ENCODE results near the gene CCDC74A. TPM values are rescaled to one million over a fixed set of nuclear protein-coding genes. Genes with fewer than 3 reads are reported as not detected.
"Not testable (repeated sequence)": the region's sequence is repeated elsewhere in the genome, so short reads cannot be mapped to it uniquely, and the experiment has no call there.

The CCDC74A gene
- 1.8 TPM for polyA plus RNA-seq (ENCODE audit: insufficient read length)

DNA sequence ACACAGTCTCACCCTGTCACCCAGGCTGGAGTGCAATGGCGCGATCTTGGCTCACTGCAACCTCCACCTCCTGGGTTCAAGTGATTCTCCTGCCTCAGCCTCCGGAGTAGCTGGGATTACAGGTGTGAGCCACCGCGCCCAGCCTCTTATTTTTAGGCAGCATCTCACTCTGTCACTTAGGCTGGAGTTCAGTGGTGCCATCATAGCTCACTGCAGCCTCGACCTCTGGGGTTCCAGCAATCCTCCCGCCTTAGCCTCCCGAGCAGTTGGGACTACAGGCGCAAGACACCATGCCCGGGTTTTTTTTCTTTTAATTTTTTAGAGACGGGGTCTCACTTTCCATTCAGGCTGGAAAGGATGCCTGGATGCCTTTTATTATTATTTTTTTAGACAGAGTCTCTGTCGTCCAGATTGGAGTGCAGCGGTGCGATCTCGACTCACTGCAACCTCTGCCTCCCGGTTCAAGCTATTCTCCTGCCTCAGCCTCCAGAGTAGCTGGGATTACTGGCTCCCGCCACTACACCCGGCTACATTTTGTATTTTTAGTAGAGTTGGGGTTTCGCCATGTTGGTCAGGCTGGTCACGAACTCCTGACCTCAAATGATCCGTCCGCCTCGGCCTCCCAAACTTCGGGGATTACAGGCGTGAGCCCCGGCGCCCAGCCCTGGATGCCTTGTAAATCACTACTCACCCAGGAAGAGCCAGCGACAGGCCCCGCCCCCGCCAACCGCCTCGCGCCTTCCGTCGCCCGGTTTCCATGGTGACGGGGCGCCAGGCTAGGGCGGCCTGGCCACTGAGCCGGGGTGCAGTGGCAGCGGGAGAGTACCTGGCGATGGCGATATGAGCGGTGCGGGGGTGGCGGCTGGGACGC lies at the start of gene CCDC74A:
CCDC74A (plus strand) TSS at position 758 of the 871 bp plus-strand sequence; CDS start at position 841, 83 bp downstream.
- not testable (repeated sequence) for DNase-seq (ENCODE audit: low read depth)

DNA sequence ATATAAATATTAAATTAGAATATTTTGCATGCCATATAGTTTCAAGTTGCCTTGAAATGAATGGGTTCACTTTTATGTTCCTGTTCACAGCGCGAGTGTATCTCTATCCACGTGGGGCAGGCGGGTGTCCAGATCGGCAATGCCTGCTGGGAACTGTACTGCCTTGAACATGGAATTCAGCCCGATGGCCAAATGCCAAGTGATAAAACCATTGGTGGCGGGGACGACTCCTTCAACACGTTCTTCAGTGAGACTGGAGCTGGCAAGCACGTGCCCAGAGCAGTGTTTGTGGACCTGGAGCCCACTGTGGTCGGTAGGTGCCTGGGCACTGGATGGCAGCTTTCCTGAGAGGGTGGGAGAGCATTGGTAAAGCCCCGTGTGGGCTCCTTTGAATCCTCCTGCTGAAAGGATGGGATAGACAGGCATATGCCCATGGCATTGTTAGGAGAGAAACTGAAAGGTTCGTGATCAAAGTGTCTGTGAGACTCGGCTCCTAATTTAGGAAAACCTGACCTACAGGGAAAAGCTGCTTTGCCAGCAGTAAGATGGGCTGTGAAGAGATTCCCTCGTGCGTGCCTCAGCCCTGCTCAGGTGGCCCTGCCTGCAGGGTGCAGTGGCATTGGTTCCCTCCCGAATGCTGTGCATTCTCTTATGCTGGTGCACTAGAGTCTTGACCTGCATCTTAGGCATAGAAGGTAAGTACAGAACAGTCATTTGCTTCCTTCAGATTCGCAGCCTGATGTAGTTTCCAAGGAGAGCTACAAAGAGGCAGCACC lies 49.4 kb upstream of the CCDC74A start:
- DNase-seq (ENCODE audit: low read depth), result not testable (repeated sequence)

DNA sequence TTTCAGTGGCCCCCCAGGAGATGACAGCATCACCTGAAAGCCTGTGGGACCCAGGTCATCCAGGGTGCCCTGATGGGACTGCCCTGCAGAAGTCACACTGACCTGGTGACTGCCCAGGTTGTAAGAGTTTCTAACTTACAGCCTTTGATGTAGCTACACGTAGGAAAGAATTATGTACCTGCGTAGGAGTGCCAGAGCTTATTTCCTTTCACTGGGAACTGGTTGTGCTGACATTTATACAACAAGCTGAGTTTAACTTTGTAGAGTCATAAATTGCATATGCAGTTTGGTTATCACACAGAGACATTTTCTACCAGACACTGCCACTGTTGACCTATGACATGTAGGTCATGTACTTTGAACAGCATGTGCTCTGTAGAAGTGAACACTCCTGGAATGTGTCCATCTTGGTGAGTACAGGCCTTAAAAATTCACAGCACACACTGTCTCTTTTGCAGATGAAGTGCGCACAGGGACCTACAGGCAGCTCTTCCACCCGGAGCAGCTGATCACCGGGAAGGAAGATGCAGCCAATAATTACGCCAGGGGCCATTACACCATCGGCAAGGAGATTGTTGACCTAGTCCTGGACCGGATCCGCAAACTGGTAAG lies 48.7 kb upstream of the CCDC74A start:
- DNase-seq (ENCODE audit: low read depth), result not testable (repeated sequence)

GRCh38 chr2:131480351-131480750 lies 47.3 kb upstream of the CCDC74A start:
- not testable (repeated sequence) for DNase-seq (ENCODE audit: low read depth)

DNA sequence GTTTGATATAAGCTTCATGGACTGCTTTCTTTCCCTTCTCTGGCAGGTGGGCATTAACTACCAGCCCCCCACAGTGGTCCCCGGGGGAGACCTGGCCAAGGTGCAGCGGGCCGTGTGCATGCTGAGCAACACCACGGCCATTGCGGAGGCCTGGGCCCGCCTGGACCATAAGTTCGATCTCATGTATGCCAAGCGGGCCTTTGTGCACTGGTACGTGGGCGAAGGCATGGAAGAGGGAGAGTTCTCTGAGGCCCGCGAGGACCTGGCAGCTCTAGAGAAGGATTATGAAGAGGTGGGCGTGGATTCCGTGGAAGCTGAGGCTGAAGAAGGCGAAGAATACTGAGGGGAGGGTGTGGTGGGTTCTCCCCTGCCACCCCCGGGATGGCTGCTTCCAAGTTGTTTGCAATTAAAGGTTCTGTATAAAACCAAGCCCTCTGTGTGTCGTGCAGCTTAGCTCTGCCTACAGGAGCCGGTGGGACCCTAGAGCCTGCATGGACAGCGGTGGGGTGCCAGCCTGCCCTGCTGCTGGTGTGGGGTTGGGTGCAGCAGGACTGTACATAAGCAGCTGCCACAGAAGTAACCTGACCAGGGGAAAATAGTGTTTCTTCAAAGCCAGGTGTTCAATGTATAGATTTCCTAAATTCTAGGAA lies 45.1 kb upstream of the CCDC74A start:
- DNase-seq (ENCODE audit: low read depth), result not testable (repeated sequence)

DNA sequence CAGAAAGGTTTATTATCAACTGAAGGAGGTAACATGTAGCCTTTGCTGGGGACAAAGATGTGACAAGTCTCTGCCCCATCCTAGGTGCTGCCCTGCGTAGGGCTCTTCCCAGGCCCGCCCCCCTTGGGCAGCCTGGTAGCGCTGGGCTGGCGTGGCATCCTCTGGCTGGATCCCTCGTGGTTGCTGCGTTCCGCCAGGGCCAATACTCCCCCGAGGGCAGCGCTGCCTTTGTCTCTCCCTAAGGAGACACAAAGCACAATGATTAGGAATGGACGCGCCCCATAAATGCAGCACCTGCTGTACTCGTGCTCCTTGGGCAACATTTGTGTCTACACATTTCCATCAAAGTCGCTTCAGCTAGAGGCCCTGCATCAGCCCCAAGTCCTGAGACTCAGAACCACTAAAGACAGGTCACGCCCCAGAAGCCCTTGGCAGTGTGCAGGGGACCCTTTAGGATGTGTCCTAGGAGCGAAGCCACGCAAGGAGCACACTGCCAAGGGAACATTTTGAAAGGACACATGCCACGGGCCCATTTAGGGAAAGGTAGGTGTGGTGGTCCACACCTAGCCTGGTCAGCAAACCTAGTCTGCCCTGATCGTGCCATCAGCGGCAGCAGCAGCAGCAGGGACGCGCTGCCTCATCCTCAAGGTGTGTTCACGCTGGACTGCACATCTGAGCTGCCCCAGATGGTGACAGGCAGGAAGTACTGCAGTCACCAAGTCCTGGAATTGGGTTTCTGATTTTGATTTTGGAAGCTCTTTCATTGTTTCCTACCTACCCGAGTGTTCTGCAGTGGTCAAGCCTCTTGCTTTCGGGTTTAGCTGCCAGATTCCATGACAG lies 43.5 kb upstream of the CCDC74A start:
- DNase-seq (ENCODE audit: low read depth), result not testable (repeated sequence)

GRCh38 chr2:131484906-131485460 lies 42.7 kb upstream of the CCDC74A start:
- DNase-seq (ENCODE audit: low read depth), result not testable (repeated sequence)

DNA sequence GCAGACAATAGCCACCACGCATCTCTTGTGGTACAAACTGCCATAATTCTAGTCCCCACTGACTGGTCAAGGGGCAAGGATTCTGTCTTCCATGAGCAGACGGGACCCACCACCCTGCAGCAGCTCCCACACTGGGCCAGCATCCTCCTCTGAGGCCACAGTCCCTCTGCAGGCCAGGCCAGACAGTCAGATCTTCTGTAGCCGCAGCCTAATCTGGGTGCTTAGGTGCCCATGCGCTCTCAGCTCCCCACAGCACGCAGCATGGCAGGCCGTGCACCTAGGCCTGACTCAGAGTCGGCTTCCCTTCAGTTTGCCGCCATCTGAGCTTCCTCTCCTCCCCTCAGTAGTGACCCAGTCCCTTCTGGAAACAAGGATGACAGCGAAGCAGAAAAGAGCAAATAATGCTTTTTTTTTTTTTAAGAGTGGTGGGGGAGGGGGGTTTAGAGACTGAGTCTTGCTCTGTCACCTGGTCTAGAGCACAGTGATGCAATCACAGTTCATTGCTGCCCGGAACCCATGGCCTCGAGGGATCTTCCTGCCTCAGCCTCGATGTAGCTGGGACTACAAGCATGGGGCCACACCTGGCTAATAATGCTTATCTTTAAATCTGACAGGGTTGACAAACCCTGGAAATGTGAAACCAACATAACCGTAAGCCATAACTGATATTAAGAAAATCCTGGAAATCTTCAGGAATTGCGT lies 41.3 kb upstream of the CCDC74A start:
- DNase-seq (ENCODE audit: low read depth), result not testable (repeated sequence)

DNA sequence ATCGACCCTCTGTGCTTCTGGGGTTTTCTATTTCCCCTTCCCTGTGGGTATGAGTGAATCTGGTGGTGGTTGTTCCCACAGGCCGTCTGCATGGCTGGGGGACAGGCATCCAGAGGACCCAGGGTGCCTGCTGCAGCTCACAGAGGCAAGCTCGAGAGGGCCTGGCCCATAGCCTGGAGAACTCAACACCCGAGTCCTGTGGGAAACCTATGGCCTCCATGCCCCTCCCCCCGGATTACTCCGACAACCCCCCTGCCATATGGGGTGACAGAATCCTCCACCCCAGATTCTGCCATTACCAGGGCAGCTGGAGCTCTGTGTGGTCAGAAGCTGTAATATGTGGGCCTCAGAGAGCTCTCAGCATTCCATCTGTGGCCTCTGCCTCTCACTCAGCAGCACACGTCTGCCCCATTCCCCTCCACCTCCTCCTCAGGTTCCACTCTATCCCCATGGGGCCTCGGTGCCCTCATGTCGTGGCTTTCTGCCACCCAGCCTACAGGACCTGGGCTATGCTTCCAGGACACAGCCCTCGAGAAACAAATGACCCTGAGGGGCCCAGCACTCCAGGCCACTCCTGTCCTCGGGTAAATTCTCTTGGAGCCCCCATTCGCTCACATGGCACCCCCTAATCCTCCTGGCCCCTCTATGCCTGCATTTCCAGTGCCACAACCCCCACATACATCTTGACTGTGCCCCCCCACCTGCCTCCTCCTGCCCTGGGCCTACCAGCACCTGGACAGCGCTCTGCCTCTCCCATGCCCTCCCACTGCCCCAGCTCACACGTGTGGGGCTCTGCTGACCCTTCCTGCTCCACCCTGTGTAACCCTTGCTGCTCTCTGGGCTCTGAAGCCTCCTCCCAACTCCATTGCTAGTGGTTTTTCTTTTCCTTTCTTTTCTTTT lies 39.1 kb upstream of the CCDC74A start:
- DNase-seq (ENCODE audit: low read depth), result no peak

DNA sequence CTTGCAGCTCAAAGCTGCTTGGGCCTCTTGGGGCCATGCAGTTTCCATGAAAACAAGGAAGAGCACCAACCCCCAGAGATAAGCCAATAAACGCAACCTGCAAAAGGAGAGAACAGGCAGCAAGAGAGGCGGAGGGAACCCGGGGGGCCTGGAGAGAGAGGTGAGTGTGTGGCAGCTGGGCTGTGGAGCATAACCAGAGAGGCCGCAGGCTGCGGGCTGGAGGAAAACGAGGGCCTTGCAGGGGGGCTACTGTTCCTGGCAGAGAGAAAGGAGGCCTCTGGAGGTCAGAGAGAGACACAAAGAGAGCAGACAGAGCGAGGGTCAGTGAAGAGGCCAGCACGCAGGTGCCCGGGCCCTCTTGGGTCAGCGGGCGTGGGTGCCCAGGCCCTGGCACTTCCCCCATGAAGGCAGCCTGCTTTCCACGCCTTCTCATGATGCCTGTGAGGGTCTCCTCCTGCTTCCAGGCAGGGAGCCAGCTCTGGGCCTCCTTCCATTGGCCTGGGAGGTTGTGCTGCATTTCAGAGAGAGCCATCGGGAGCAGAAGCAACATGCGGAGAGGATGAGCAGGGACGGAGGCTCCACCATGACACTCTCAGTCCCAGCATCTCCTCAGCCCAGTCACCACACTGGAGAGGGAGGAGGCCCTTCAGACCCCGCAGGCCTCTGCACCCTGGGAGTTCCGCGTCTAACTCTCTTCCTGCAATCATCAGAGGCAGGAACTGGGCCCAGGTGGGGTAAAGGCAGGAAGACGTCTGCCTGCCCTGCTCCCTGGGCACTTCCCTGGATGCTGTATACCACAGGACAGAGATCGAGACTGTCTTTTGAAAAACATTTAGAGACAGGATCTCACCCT lies 36.8 kb upstream of the CCDC74A start:
- DNase-seq (ENCODE audit: low read depth), result not testable (repeated sequence)

GRCh38 chr2:131491469-131491836 lies 36.2 kb upstream of the CCDC74A start:
- DNase-seq (ENCODE audit: low read depth), result not testable (repeated sequence)

- not testable (repeated sequence) for DNase-seq (ENCODE audit: low read depth)
Measured at GRCh38 chr2:131492015-131492417, 35.7 kb upstream of the CCDC74A start, which contains the start of gene MZT2A. Gene MZT2A, minus strand, starts transcription at chr2:131492397. Its CDS starts 21 bp downstream, at chr2:131492376.

DNA sequence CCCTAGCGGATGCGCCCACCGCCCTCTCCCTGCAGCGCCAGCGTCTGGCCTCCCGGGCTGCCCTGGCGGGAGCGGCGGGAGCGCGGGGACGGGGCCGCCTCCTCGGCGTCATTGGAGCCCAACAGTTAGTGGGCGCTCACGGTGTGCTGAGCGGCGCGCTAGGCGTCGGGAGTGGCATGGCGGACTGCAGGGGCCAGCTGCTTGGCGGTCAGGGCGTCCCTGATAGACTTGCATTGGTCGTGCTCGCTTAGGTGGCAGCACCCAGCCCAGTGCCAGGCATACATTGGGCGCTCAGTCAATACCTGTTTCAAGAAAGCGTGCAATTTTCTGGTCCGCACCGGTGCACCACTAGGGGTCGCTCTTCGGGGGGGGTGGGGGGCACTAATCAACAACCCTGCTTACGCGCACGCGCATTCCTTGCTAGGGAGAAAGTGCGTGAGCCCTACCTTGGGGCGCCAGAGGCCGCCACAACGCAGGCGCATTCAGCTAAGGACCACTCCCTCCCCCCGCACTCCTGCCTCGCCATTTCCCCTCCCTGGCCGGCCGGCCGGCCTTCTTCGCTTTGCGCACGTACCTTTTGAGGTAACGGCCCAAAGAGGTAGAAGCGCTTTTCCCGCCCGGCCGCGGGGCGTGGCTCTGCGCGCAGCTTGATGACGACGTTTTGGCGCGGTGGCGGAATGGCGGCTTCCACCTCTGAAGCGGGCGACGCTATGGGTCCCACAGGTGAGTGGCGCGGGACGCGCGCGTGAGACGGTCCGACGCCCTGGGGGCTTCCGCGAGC lies 35.1 kb upstream of the CCDC74A start:
- DNase-seq (ENCODE audit: low read depth), result peak; percentile 85

DNA sequence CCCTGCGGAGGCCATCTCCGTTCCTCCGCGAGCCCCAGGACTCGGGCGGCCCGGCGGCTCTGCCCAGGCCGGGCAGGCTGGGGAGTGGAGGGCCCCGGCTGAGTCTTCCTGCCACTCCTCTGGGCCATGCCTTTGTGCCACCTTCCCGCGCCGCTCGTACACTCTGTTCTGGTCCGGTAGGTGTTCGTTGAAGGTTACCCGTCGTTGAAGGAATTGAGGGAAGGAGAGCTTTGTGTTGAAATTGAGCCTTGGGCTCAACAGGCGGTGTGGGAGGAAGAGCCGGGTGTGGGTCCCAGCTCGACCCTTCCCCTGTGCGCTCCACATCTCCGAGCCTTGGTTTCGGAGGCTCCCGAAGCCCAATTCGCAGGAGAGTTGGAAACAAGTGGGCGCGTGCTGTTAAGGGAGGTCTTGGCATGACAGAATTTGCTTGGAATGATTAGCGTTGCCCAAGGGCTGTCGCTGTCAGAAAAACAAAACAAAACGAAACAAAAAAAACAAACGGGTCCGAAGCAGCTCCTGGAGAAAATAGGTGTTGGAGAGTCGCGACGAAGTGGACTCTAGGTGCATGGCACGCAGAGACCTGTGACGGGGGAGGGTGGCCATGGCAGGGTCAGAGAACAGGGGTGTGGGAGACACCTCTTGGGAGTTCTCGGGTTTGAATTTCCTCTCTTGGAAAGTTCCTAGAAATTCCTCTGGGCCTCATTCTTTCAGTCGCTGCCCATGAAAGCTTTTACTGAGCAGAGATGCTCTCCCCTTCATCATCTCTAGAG lies 34.3 kb upstream of the CCDC74A start:
- DNase-seq (ENCODE audit: low read depth), result no peak

DNA sequence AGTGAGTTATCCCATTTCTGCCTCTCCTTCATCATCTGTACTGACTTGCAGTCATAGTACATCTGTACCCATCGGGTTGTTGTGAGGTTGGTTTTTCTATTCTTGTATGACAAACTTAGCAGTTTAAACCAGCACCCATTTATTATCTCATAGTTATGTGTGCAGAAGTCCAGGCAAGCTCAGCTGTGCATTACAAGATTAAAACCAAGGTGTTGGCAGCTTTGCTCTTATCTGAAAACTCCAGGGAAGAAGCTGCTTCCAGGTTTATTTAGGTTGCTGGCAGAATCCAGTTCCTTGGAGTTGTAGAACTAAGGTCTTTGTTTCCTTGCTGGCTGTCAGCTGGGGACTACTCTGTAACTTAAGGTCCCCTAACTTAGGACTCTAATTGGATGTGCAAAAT lies 32.2 kb upstream of the CCDC74A start:
- DNase-seq (ENCODE audit: low read depth), result not testable (repeated sequence)

Data from forelimb muscle (tissue), 1 donor.